DMS 273 (cell line): Measurements from ENCODE around the gene TMEM132E.

ENCODE experiments used
- DNase-seq: peaks from one replicate; lab custom pipeline; 2025; ENCODE audit not compliant: unreplicated experiment; lab: John Stamatoyannopoulos, UW

The TMEM132E gene

GRCh38 chr17:34596920-34597319 is 17.5 kb downstream of the TMEM132E start:
- DNase-seq: no peak

- DNase-seq: no peak
Measured at GRCh38 chr17:34598161-34598776, 18.9 kb downstream of the TMEM132E start.

- DNase-seq: no peak
Measured at GRCh38 chr17:34601416-34601815, 22.0 kb downstream of the TMEM132E start.

- DNase-seq: no peak
Measured at GRCh38 chr17:34603974-34604373, 24.6 kb downstream of the TMEM132E start.

- peak; percentile 25 for DNase-seq
Measured at GRCh38 chr17:34606763-34607162, 27.4 kb downstream of the TMEM132E start.

GRCh38 chr17:34607917-34608316 is 28.5 kb downstream of the TMEM132E start:
- DNase-seq: no peak

GRCh38 chr17:34609210-34609609 is 29.8 kb downstream of the TMEM132E start:
- DNase-seq: no peak

GRCh38 chr17:34610039-34610438 is 30.7 kb downstream of the TMEM132E start:
- DNase-seq: no peak

- DNase-seq: no peak
Measured at GRCh38 chr17:34610506-34610905, 31.1 kb downstream of the TMEM132E start.

GRCh38 chr17:34613064-34614019 is 34.0 kb downstream of the TMEM132E start:
- peak; percentile 61 for DNase-seq

GRCh38 chr17:34614698-34615097 is 35.3 kb downstream of the TMEM132E start:
- DNase-seq: no peak

GRCh38 chr17:34615326-34615725 is 35.9 kb downstream of the TMEM132E start:
- DNase-seq: peak; percentile 31

- DNase-seq: peak; percentile 92
Measured at GRCh38 chr17:34616148-34616547, 36.8 kb downstream of the TMEM132E start.

GRCh38 chr17:34617398-34617797 is 38.0 kb downstream of the TMEM132E start:
- DNase-seq: no peak

- peak; percentile 68 for DNase-seq
Measured at GRCh38 chr17:34619687-34620217, 40.4 kb downstream of the TMEM132E start.

GRCh38 chr17:34620458-34620857 is 41.1 kb downstream of the TMEM132E start:
- DNase-seq: no peak

GRCh38 chr17:34622862-34623623 is 43.7 kb downstream of the TMEM132E start:
- DNase-seq: no peak

GRCh38 chr17:34623856-34624766 is 44.7 kb downstream of the TMEM132E start:
- peak; percentile 15 for DNase-seq

- no peak for DNase-seq
Measured at GRCh38 chr17:34624767-34625383, 45.5 kb downstream of the TMEM132E start.
